Neural crest cell (in vitro differentiated cells): Measurements from ENCODE around the gene SDC3. TPM values are rescaled to one million over a fixed set of nuclear protein-coding genes. Genes with fewer than 3 reads are reported as not detected.

Experiments used
- DNase-seq: peaks from one replicate; pipeline ENCODE4 v3.0.0; 2021; ENCODE audit warnings: low read depth, mixed read lengths, low spot score
- H3K27ac Mint-ChIP-seq: one replicate; pipeline ENCODE4 v1.8.0; 2021; ENCODE audit warnings: mild to moderate bottlenecking, mixed read lengths; ENCODE audit not compliant: unreplicated experiment
- H3K27me3 Mint-ChIP-seq: 2 replicates; pipeline ENCODE4 v1.8.0; 2021; ENCODE audit warnings: low read depth, mild to moderate bottlenecking, mixed read lengths
- H3K36me3 Mint-ChIP-seq: 2 replicates; pipeline ENCODE4 v1.8.0; 2021; ENCODE audit warnings: low read depth, mild to moderate bottlenecking, mixed read lengths
- H3K4me1 Mint-ChIP-seq: 2 replicates; pipeline ENCODE4 v1.8.0; 2021; ENCODE audit warnings: mixed read lengths
- H3K4me3 Mint-ChIP-seq: one replicate; pipeline ENCODE4 v1.8.0; 2021; ENCODE audit warnings: mild to moderate bottlenecking, mixed read lengths
- H3K9me3 Mint-ChIP-seq: 2 replicates; pipeline ENCODE4 v1.8.0; 2021; ENCODE audit warnings: mixed read lengths
- CTCF ChIP-seq: fragments of 200-600 bp; sonication (generic); conservative IDR thresholded peaks from 2 replicates; pipeline ENCODE4 v1.5.0; 2021; ENCODE audit warnings: antibody characterized with exemption, mild to moderate bottlenecking
- total RNA-seq: library from RNA; stranded (reverse); gene quantifications from 2 replicates; pipeline ENCODE4 v1.2.1, GENCODE V29; 2021

Gene SDC3
- total RNA-seq, 1 donor from 2014 or later = 129 TPM

DNA sequence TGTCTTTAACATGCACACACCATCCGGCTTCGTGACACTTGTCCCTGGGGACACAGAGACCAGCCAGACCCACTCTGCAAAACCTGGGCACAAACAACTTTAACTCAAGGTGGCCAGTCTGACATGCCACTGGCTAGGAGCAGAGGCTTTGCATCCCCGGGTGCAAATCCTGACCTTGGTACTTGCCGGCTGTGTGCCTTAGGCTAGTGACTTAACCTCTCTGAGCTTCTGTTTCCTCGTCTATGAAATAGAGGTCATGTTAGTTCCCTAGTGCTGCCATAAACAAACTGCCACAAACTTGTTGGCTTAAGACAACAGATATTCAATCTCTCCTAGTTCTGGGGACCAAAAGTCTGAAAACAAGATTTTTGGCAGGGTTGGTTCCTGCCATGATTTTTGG lies 60.4 kb downstream of the SDC3 start:
- Mint-ChIP-seq H3K27me3 (no peaks in the 10 kb centered on the region), H3K36me3 (no peaks in the 10 kb centered on the region), H3K4me3 (no peak overlapping the region), H3K4me1 (peaks cover 70% of the 10 kb centered on the region), H3K9me3 (no peaks in the 10 kb centered on the region), H3K27ac (peak overlapping the region; percentile 85)
- DNase-seq = no peak
- no peak for TF ChIP-seq CTCF

GRCh38 chr1:30847358-30847972 lies 61.1 kb downstream of the SDC3 start:
- no peaks in the 10 kb centered on the region for H3K9me3 Mint-ChIP-seq
- peak overlapping the region; percentile 42 for H3K4me3 Mint-ChIP-seq
- no peaks in the 10 kb centered on the region for H3K27me3 Mint-ChIP-seq
- peak overlapping the region; percentile 99 for H3K27ac Mint-ChIP-seq
- no peaks in the 10 kb centered on the region for H3K36me3 Mint-ChIP-seq
- no peak for TF ChIP-seq CTCF
- peak; percentile 81 for DNase-seq
- H3K4me1 Mint-ChIP-seq = peaks cover 74% of the 10 kb centered on the region

GRCh38 chr1:30846587-30846986 lies 62.0 kb downstream of the SDC3 start:
- Mint-ChIP-seq H3K27me3 (no peaks in the 10 kb centered on the region), H3K4me1 (peaks cover 80% of the 10 kb centered on the region), H3K4me3 (no peak overlapping the region), H3K36me3 (no peaks in the 10 kb centered on the region), H3K27ac (peak overlapping the region; percentile 99), H3K9me3 (no peaks in the 10 kb centered on the region)
- no peak for DNase-seq
- no peak for TF ChIP-seq CTCF

- peak overlapping the region; percentile 63 for H3K27ac Mint-ChIP-seq
- peak; percentile 42 for TF ChIP-seq CTCF
- peak overlapping the region; percentile 16 for H3K4me3 Mint-ChIP-seq
- peaks cover 87% of the 10 kb centered on the region for H3K4me1 Mint-ChIP-seq
- H3K9me3 Mint-ChIP-seq = no peaks in the 10 kb centered on the region
- no peaks in the 10 kb centered on the region for H3K36me3 Mint-ChIP-seq
- no peak for DNase-seq
- H3K27me3 Mint-ChIP-seq = no peaks in the 10 kb centered on the region
Observed at GRCh38 chr1:30845904-30846290, 62.7 kb downstream of the SDC3 start.

GRCh38 chr1:30845237-30845903 lies 63.2 kb downstream of the SDC3 start:
- no peak for DNase-seq
- H3K4me1 Mint-ChIP-seq = peaks cover 92% of the 10 kb centered on the region
- no peaks in the 10 kb centered on the region for H3K9me3 Mint-ChIP-seq
- TF ChIP-seq CTCF = no peak
- peak overlapping the region; percentile 94 for H3K27ac Mint-ChIP-seq
- no peaks in the 10 kb centered on the region for H3K27me3 Mint-ChIP-seq
- no peaks in the 10 kb centered on the region for H3K36me3 Mint-ChIP-seq
- no peak overlapping the region for H3K4me3 Mint-ChIP-seq
